OCI-LY3 (cell line): ENCODE measurements around the gene NDUFAF3.

ENCODE experiments used
- CTCF ChIP-seq: fragments of 200-600, 300-600 bp; sonication (generic); IDR thresholded peaks from 2 replicates; pipeline ENCODE4 v1.5.1; 2014; ENCODE audit warnings: antibody characterized with exemption, low read length, low read depth
- EZH2phosphoT487 ChIP-seq: fragments of 200-600 bp; shearing (Covaris generic); IDR thresholded peaks from 2 replicates; pipeline ENCODE4 v1.6.1; 2018; ENCODE audit warnings: antibody characterized with exemption, mixed run types, low read depth

GRCh38 chr3:48997714-48998637, 23.9 kb upstream of the NDUFAF3 start:
- TF ChIP-seq CTCF (no peak), EZH2phosphoT487 (no peak)
